HPDE6-E6E7 (cell line): ENCODE results near the gene HDAC10.

Experiments used
- DNase-seq: peaks from one replicate; pipeline ENCODE4 v3.0.0; 2011; ENCODE audit warnings: missing footprints; ENCODE audit errors: extremely low spot score

HDAC10 gene

GRCh38 chr22:50269970-50270665 is 19.1 kb upstream of the HDAC10 start, which contains the start of gene MAPK11:
TSS of gene MAPK11 (minus strand) at chr22:50270380. CDS start at chr22:50270292, 88 bp downstream.
- DNase-seq: no peak

- no peak for DNase-seq
Measured at GRCh38 chr22:50269573-50269969, 18.5 kb upstream of the HDAC10 start.

- no peak for DNase-seq
Measured at GRCh38 chr22:50268655-50269113, 17.6 kb upstream of the HDAC10 start.

- no peak for DNase-seq
Measured at GRCh38 chr22:50267591-50268390, 16.7 kb upstream of the HDAC10 start.

- DNase-seq: no peak
Measured at GRCh38 chr22:50266994-50267393, 15.9 kb upstream of the HDAC10 start.

GRCh38 chr22:50264946-50265669 is 14.0 kb upstream of the HDAC10 start:
- no peak for DNase-seq

- no peak for DNase-seq
Measured at GRCh38 chr22:50264104-50264745, 13.2 kb upstream of the HDAC10 start.

GRCh38 chr22:50262973-50263617 is 12.0 kb upstream of the HDAC10 start:
- no peak for DNase-seq

GRCh38 chr22:50262460-50262911 is 11.4 kb upstream of the HDAC10 start:
- DNase-seq: no peak

GRCh38 chr22:50261615-50262459 is 10.8 kb upstream of the HDAC10 start, which contains the start of gene MAPK12:
TSS of gene MAPK12 (minus strand) at chr22:50261683. CDS start at chr22:50261509, 174 bp downstream.
- no peak for DNase-seq

GRCh38 chr22:50260801-50261614 is 9.9 kb upstream of the HDAC10 start:
- no peak for DNase-seq

GRCh38 chr22:50260434-50260800 is 9.4 kb upstream of the HDAC10 start:
- DNase-seq: no peak

GRCh38 chr22:50259302-50259701 is 8.2 kb upstream of the HDAC10 start:
- no peak for DNase-seq

GRCh38 chr22:50258361-50259292 is 7.6 kb upstream of the HDAC10 start:
- no peak for DNase-seq

- DNase-seq: no peak
Measured at GRCh38 chr22:50257451-50258360, 6.6 kb upstream of the HDAC10 start.

GRCh38 chr22:50257041-50257440 is 6.0 kb upstream of the HDAC10 start:
- no peak for DNase-seq

- no peak for DNase-seq
Measured at GRCh38 chr22:50256258-50256862, 5.3 kb upstream of the HDAC10 start.
